ENCODE results near the gene KSR1. TPM values are rescaled to one million over a fixed set of nuclear protein-coding genes. Genes with fewer than 3 reads are reported as not detected.

Gene KSR1
- total and polyA plus RNA-seq, 9 of the 15 experiments (the other 6 are each of a cell fraction or from before 2014, with no cell fraction given), result 1.4 to 51.7 (median 18.4) TPM

DNA sequence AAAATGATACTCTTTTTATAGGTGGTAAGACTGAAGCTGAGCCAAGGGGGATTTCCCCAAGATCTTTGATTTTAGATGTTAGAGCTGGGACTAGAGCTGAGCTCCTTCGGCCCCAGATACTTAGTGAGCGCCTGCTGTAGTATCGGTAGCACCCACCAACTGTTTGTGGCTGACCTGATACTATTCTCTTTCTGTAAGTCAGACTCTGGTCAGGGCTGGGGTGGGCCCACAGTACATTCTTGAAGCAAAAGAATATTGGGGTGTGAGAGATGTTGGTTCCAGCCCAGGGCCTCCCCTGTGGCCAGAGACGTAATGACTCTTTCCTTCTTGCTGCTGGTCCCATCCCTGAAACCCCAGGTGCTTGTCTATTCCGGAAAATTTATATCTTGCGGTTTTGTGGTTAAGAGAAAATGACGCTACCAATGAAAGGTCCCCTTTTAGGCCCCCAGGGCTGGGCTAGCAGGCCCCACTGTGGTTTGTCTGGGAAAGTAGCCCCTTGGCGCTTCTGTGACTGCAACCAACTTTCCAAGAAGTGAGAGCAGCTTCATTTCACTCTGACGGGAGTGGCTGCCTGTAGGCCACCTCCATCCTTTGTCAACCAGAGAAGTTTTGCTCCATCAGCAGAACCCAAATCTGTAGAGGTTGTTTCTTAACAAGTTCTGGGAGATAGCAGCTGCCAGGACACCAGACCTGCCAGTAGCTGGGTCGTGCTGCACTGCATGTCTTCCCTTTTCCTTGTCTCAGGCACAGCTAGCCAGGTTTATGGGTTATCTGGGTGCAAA, 88.3 kb downstream of the KSR1 start (continued):
- TF ChIP-seq, protein P1, sequence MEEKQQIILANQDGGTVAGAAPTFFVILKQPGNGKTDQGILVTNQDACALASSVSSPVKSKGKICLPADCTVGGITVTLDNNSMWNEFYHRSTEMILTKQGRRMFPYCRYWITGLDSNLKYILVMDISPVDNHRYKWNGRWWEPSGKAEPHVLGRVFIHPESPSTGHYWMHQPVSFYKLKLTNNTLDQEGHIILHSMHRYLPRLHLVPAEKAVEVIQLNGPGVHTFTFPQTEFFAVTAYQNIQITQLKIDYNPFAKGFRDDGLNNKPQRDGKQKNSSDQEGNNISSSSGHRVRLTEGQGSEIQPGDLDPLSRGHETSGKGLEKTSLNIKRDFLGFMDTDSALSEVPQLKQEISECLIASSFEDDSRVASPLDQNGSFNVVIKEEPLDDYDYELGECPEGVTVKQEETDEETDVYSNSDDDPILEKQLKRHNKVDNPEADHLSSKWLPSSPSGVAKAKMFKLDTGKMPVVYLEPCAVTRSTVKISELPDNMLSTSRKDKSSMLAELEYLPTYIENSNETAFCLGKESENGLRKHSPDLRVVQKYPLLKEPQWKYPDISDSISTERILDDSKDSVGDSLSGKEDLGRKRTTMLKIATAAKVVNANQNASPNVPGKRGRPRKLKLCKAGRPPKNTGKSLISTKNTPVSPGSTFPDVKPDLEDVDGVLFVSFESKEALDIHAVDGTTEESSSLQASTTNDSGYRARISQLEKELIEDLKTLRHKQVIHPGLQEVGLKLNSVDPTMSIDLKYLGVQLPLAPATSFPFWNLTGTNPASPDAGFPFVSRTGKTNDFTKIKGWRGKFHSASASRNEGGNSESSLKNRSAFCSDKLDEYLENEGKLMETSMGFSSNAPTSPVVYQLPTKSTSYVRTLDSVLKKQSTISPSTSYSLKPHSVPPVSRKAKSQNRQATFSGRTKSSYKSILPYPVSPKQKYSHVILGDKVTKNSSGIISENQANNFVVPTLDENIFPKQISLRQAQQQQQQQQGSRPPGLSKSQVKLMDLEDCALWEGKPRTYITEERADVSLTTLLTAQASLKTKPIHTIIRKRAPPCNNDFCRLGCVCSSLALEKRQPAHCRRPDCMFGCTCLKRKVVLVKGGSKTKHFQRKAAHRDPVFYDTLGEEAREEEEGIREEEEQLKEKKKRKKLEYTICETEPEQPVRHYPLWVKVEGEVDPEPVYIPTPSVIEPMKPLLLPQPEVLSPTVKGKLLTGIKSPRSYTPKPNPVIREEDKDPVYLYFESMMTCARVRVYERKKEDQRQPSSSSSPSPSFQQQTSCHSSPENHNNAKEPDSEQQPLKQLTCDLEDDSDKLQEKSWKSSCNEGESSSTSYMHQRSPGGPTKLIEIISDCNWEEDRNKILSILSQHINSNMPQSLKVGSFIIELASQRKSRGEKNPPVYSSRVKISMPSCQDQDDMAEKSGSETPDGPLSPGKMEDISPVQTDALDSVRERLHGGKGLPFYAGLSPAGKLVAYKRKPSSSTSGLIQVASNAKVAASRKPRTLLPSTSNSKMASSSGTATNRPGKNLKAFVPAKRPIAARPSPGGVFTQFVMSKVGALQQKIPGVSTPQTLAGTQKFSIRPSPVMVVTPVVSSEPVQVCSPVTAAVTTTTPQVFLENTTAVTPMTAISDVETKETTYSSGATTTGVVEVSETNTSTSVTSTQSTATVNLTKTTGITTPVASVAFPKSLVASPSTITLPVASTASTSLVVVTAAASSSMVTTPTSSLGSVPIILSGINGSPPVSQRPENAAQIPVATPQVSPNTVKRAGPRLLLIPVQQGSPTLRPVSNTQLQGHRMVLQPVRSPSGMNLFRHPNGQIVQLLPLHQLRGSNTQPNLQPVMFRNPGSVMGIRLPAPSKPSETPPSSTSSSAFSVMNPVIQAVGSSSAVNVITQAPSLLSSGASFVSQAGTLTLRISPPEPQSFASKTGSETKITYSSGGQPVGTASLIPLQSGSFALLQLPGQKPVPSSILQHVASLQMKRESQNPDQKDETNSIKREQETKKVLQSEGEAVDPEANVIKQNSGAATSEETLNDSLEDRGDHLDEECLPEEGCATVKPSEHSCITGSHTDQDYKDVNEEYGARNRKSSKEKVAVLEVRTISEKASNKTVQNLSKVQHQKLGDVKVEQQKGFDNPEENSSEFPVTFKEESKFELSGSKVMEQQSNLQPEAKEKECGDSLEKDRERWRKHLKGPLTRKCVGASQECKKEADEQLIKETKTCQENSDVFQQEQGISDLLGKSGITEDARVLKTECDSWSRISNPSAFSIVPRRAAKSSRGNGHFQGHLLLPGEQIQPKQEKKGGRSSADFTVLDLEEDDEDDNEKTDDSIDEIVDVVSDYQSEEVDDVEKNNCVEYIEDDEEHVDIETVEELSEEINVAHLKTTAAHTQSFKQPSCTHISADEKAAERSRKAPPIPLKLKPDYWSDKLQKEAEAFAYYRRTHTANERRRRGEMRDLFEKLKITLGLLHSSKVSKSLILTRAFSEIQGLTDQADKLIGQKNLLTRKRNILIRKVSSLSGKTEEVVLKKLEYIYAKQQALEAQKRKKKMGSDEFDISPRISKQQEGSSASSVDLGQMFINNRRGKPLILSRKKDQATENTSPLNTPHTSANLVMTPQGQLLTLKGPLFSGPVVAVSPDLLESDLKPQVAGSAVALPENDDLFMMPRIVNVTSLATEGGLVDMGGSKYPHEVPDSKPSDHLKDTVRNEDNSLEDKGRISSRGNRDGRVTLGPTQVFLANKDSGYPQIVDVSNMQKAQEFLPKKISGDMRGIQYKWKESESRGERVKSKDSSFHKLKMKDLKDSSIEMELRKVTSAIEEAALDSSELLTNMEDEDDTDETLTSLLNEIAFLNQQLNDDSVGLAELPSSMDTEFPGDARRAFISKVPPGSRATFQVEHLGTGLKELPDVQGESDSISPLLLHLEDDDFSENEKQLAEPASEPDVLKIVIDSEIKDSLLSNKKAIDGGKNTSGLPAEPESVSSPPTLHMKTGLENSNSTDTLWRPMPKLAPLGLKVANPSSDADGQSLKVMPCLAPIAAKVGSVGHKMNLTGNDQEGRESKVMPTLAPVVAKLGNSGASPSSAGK (IDR thresholded peaks at IDR 0.05), result no peak
- TF ChIP-seq ZKSCAN3 (CRISPR knock-in tag; IDR thresholded peaks at IDR 0.05) (no peak), XRCC4 (IDR thresholded peaks at IDR 0.05; ENCODE audit: extremely low read depth, insufficient read depth, insufficient read length) (no peak), ZNF12 (CRISPR knock-in tag; IDR thresholded peaks at IDR 0.05) (no peak), TAF15 (IDR thresholded peaks at IDR 0.05; ENCODE audit: low read depth, low read length) (no peak), HLTF (IDR thresholded peaks at IDR 0.05) (no peak), MCM3 (IDR thresholded peaks at IDR 0.05) (no peak), WHSC1 (IDR thresholded peaks at IDR 0.05; ENCODE audit: low read length) (no peak)
- TF ChIP-seq, protein P2, sequence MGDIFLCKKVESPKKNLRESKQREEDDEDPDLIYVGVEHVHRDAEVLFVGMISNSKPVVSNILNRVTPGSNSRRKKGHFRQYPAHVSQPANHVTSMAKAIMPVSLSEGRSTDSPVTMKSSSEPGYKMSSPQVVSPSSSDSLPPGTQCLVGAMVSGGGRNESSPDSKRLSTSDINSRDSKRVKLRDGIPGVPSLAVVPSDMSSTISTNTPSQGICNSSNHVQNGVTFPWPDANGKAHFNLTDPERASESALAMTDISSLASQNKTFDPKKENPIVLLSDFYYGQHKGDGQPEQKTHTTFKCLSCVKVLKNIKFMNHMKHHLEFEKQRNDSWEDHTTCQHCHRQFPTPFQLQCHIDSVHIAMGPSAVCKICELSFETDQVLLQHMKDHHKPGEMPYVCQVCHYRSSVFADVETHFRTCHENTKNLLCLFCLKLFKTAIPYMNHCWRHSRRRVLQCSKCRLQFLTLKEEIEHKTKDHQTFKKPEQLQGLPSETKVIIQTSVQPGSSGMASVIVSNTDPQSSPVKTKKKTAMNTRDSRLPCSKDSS (IDR thresholded peaks at IDR 0.05; ENCODE audit: low read depth, partially characterized antibody), result no peak
- TF ChIP-seq, protein P3, sequence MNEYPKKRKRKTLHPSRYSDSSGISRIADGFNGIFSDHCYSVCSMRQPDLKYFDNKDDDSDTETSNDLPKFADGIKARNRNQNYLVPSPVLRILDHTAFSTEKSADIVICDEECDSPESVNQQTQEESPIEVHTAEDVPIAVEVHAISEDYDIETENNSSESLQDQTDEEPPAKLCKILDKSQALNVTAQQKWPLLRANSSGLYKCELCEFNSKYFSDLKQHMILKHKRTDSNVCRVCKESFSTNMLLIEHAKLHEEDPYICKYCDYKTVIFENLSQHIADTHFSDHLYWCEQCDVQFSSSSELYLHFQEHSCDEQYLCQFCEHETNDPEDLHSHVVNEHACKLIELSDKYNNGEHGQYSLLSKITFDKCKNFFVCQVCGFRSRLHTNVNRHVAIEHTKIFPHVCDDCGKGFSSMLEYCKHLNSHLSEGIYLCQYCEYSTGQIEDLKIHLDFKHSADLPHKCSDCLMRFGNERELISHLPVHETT (CRISPR knock-in tag; conservative IDR thresholded peaks at IDR 0.05 in 1 of 2, IDR thresholded peaks at IDR 0.05 in 1 of 2), result no peak
- TF ChIP-seq, protein P4, sequence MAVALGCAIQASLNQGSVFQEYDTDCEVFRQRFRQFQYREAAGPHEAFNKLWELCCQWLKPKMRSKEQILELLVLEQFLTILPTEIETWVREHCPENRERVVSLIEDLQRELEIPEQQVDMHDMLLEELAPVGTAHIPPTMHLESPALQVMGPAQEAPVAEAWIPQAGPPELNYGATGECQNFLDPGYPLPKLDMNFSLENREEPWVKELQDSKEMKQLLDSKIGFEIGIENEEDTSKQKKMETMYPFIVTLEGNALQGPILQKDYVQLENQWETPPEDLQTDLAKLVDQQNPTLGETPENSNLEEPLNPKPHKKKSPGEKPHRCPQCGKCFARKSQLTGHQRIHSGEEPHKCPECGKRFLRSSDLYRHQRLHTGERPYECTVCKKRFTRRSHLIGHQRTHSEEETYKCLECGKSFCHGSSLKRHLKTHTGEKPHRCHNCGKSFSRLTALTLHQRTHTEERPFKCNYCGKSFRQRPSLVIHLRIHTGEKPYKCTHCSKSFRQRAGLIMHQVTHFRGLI (CRISPR knock-in tag; IDR thresholded peaks at IDR 0.05), result no peak
